ENCODE measurements around the gene KCNAB3. TPM values are rescaled to one million over a fixed set of nuclear protein-coding genes. Genes with fewer than 3 reads are reported as not detected.

KCNAB3 gene
- polyA plus RNA-seq, 1 donor from 2014 or later, result 5.6 TPM

- no peak overlapping the region for H3K27ac ChIP-seq (ENCODE audit: low read length)
- H3K36me3 ChIP-seq (ENCODE audit: insufficient read depth, low read length), result no peaks in the 10 kb centered on the region
- no peaks in the 10 kb centered on the region for H3F3A ChIP-seq (ENCODE audit: insufficient read depth, low read length, poor library complexity, severe bottlenecking)
- H3K9me3 ChIP-seq (ENCODE audit: low read length), result no peaks in the 10 kb centered on the region
- no peak overlapping the region for H3K4me2 ChIP-seq (ENCODE audit: low read length)
- no peak overlapping the region for H3K9ac ChIP-seq (ENCODE audit: low read length)
- no peak for TF ChIP-seq EP300 (conservative IDR thresholded peaks at IDR 0.05; ENCODE audit: poor library complexity, severe bottlenecking)
- TF ChIP-seq TAF1 (IDR thresholded peaks at IDR 0.05; ENCODE audit: low read depth), result no peak
- TF ChIP-seq SMC3 (conservative IDR thresholded peaks at IDR 0.05; ENCODE audit: poor library complexity), result no peak
- TF ChIP-seq RAD21 (conservative IDR thresholded peaks at IDR 0.05), result no peak
- TF ChIP-seq EZH2 (IDR thresholded peaks at IDR 0.05; ENCODE audit: borderline replicate concordance, insufficient read depth, low read length, poor library complexity, severe bottlenecking), result no peak
- no peak for TF ChIP-seq CTCF (IDR thresholded peaks at IDR 0.05; ENCODE audit: poor library complexity, severe bottlenecking)
- no peak for TF ChIP-seq REST (IDR thresholded peaks at IDR 0.05; ENCODE audit: borderline replicate concordance)
- TF ChIP-seq MXI1 (conservative IDR thresholded peaks at IDR 0.05; ENCODE audit: poor library complexity, severe bottlenecking), result no peak
- TF ChIP-seq POLR2AphosphoS5 (IDR thresholded peaks at IDR 0.05), result no peak
- H3K27me3 ChIP-seq (ENCODE audit: insufficient read depth, low read depth, low read length), result no peaks in the 10 kb centered on the region
- no peaks in the 10 kb centered on the region for H4K20me1 ChIP-seq (ENCODE audit: insufficient read depth)
- H3K79me2 ChIP-seq (replicated peaks; ENCODE audit: insufficient read depth, low read length), result no peaks in the 10 kb centered on the region
- H3K9me2 ChIP-seq (ENCODE audit: insufficient read depth, low read length), result no peaks in the 10 kb centered on the region
- H3K4me3 ChIP-seq (ENCODE audit: low read length), result no peak overlapping the region
- H2AFZ ChIP-seq (ENCODE audit: low read depth, low read length), result no peak overlapping the region
These were observed 21.6 kb upstream of the KCNAB3 start for GRCh38 chr17:7951143-7951792.

GRCh38 chr17:7950578-7950977 lies 20.9 kb upstream of the KCNAB3 start:
- no peaks in the 10 kb centered on the region for H3K36me3 ChIP-seq (ENCODE audit: insufficient read depth, low read length)

More at GRCh38 chr17:7950578-7950977, 20.9 kb upstream of the KCNAB3 start:
- no peaks in the 10 kb centered on the region for H3F3A ChIP-seq (ENCODE audit: insufficient read depth, low read length, poor library complexity, severe bottlenecking)
- no peaks in the 10 kb centered on the region for H4K20me1 ChIP-seq (ENCODE audit: insufficient read depth)
- H3K4me3 ChIP-seq (ENCODE audit: low read length), result no peak overlapping the region
- H3K9me3 ChIP-seq (ENCODE audit: low read length), result no peaks in the 10 kb centered on the region
- H3K79me2 ChIP-seq (replicated peaks; ENCODE audit: insufficient read depth, low read length), result no peaks in the 10 kb centered on the region
- H3K27me3 ChIP-seq (ENCODE audit: insufficient read depth, low read depth, low read length), result no peaks in the 10 kb centered on the region
- H3K9ac ChIP-seq (ENCODE audit: low read length), result no peak overlapping the region
- no peak overlapping the region for H2AFZ ChIP-seq (ENCODE audit: low read depth, low read length)
- no peak overlapping the region for H3K27ac ChIP-seq (ENCODE audit: low read length)
- H3K9me2 ChIP-seq (ENCODE audit: insufficient read depth, low read length), result no peaks in the 10 kb centered on the region
- no peak overlapping the region for H3K4me2 ChIP-seq (ENCODE audit: low read length)
- TF ChIP-seq CTCF (IDR thresholded peaks at IDR 0.05; ENCODE audit: poor library complexity, severe bottlenecking) (no peak), MXI1 (conservative IDR thresholded peaks at IDR 0.05; ENCODE audit: poor library complexity, severe bottlenecking) (no peak), TAF1 (IDR thresholded peaks at IDR 0.05; ENCODE audit: low read depth) (no peak), SMC3 (conservative IDR thresholded peaks at IDR 0.05; ENCODE audit: poor library complexity) (no peak), EP300 (conservative IDR thresholded peaks at IDR 0.05; ENCODE audit: poor library complexity, severe bottlenecking) (no peak)
